Activated CD8-positive, alpha-beta memory T cell treated with anti-CD3 and anti-CD28 coated beads, Interleukin-2, amount 50 U/mL, for 4 hours (primary cell): Measurements from ENCODE around the gene CHD2.
"Not testable (repeated sequence)": the region's sequence is repeated elsewhere in the genome, so short reads cannot be mapped to it uniquely, and the experiment has no call there.

Experiments used
- DNase-seq: peaks from one replicate; pipeline ENCODE4 v3.0.0-alpha.2; 2020

CHD2 gene

DNA sequence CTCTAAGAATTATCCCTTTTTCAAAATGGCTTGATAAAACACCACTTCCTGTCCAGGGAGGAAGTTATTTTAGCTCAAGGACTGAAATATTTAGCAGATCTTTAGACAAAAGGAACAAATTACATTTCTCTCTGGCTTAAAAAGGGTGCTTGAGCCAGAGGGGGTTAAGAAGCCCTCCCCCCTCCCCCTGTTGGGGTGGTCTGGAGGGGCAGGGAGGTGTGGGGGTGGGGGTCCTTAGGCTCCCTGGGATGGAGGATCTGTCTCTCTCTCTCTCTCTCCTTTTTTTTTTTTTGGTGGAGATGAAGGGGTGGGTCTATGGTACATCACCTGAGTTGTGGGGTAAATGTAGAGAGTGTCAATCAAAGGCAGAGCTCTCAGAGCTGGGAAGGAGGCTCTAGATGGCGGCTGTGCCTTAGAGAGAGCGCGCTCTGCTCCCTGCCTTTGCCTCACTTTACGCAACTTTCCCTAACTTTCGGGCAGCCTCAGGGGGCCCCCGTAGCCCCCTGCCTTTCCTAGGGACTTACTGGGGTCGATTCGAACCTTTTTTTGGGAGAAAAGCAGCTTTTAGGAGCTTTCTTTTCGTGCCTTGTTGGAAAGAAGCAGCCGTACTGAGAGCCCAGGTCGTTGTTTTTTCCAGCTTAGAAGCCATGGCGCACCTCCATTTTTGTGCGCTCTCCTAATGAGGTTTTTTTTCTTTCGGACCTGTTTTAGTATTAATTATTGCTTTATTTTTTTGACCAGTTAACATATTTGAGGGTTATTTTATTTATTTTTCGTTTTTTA, at the start of gene CHD2:
Gene CHD2 (plus strand): TSS at position 377 of the 783 bp plus-strand sequence. CDS start 914 bp downstream, outside the sequence.
- DNase-seq: peak; percentile 61

GRCh38 chr15:92853222-92853621, 46.9 kb upstream of the CHD2 start:
- DNase-seq: no peak

- no peak for DNase-seq
Observed at GRCh38 chr15:92861742-92862141, 38.4 kb upstream of the CHD2 start.

DNA sequence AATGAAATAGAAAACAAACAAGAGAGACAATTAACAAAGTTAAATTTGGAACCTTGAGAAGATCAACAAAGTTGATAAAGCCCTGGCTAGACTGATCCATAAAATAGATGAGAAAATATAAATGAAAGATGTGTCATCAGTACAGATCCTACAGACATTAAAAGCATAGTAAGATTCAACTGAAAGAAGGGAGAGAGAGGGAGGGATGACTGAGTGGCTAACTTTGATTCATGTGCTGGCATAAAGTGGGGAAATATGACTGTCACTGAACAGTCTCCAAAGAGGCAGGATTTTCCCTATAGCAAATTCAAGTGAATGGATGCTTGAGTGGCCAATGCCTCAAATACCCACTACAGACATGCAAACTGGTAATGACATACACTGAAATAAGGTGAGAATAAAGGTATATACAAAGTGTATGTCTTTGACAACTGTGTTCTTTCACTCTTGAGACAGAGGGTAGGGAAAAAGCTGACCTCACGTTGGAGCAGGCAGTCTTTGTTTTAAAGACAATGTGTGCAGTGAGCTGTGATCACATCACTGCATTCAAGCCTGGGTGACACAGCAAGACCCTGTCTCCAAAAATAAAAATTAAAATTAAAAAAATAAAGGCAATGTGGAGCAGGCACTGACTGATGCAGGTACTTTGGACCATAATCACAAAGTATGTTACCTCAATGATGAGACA, 35.9 kb upstream of the CHD2 start:
- DNase-seq: no peak

DNA sequence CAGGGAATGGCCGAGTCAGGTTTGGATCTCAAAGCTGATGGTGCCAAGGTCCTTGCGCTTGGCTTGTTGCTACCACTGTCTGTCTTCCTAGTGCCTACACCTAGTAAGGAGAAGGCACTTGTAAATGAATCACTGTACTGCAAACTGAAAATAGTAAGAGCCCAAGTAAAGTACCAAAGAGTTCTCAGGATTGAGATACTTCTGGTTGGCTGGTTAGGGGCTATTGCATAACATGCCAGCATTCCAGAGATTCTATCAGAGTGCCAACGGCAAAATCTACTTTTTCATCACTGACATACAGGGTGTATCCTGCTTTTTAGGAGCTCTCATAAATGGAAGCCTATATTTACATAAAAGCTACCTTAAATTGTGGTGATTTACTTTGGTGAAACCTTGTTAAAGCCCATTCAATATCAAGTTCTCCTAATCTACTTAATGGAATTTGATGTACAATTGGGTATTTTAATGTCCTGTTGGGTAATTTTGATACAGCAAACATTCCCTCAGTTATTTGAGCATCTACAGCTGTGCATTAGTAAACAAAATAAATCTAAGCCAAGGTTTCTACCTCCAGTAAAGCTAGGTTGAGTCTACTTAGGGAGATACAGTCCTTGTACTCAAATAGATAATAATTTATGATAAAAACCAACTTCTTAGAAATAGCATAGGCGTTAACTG, 30.7 kb upstream of the CHD2 start:
- no peak for DNase-seq

DNA sequence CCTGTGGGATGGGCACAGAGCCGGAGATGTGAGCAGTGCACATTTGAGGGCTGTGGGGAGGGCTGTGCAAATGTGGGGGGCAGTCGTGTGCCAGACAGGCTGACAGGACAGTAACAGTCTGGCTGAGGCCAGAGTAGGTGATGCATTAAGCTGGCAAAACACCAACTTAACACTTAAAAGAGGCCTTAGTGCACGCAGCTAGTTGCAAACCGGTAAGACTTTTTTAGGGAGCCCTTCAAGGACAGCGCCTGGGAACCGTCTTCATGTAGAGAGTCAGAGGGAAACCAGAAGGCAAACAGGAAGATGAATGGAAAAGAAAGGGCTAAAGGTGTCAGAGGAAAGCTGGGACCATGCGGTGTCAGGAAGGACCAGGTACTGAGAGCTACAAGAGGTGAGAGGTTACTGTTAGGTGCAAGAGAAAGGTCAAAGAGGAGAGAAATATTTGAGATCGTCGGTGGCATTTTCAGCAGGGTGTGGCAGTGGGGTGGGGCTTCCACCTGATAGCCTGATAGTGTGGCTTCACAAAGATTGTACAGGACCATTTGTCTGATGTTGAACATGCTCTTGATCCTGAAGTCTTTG, 30.0 kb upstream of the CHD2 start:
- DNase-seq: no peak

DNA sequence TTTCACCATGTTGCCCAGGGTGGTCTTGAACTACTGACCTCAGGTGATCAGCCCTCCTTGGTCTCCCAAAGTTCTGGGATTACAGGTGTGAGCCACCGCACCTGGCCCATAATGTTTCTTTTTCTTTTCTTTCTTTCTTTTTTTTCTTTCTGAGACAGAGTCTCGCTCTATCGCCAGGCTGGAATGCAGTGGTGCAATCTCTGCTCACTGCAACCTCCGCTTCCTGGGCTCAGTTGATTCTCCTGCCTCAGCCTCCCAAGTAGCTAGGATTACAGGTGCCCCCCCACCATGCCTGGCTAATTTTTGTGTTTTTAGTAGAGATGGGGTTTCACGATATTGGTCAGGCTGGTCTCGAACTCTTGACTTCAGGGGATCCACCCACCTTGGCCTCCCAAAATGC, 27.2 kb upstream of the CHD2 start:
- DNase-seq: not testable (repeated sequence)

GRCh38 chr15:92877000-92877399, 23.1 kb upstream of the CHD2 start:
- no peak for DNase-seq

DNA sequence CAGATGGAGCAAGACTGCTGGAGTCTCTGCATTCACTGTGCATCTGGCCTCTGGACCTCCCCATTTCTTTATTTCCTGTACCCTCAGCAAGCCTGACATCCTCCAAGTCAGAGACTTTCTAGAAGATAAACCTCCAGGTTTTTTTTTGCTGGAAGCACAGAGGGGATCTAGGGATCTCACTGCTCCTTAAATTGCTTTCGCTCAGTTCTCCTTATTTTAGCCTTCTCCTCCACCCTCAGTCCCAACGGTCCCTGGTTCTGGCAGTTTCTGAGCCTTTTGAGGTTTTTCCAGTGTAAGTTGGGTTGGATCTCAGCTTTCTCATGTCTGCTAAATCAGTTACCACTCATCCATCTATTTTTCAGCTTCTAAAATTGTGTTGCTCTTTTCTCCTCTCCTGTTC, 22.7 kb upstream of the CHD2 start:
- DNase-seq: no peak

- DNase-seq: no peak
Observed at GRCh38 chr15:92878593-92879053, 21.5 kb upstream of the CHD2 start.

GRCh38 chr15:92879949-92880725, 20.0 kb upstream of the CHD2 start:
- DNase-seq: no peak

DNA sequence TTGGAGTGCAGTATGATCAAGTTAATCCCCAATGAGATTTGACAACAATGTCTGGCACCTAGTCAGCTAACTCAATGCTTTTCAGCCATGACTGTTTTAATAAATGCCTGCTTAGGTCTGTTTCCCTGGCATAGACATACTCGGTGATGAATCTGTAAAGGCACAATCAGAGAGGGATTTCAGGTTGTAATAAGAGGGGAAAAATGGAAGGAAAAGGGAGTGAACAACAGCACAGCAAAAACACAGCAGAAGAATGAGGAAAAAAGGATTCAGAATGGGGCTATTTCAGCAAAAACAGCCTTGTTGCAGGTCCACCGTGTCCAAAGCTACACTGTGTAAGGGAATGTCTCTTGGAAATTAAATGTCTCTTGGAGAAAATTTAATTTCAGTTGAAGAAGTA, 19.3 kb upstream of the CHD2 start:
- DNase-seq: no peak

GRCh38 chr15:92881211-92881754, 18.8 kb upstream of the CHD2 start:
- no peak for DNase-seq

DNA sequence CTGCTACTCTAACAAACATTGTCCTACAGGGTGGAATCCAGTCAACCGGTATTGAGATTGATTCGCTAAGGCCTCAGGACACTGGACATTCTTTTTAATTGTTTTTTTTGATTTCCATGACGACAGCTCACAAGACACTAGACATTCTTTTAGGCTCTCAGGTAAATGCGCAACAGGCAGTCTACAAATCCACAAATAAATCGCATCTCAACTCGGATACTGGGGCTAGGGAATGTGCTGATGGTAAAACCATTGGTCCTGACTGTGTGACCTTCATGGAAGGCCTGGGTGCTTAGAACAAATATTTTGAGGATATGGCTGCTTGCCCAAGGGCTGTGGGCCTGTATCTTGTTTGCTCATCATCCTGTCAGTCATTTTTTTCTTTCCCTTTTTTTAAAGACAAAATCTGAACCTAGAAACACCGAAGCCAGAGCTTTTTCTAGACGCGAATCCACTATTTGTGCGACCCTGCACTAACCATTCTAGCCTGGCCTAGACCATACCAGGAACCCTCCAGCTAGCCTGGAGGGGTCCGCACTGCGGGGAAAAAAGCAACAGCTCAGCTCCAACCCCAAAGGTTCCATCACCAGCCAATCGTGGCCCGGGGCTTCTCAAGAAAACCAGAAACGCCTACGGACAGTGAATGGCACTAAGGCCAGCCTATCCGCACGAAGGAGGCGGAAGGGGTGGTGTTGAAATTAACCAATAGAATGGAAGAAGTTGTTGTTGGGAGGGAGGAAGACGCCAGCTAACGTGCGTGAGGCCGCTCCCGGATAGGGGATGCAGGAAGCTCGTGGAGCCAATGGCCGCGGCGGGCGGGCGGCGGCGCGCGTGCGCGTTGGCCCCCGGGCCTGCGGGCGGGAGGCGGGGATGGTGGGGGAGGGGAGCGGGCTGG, 18.1 kb upstream of the CHD2 start:
- peak; percentile 97 for DNase-seq

DNA sequence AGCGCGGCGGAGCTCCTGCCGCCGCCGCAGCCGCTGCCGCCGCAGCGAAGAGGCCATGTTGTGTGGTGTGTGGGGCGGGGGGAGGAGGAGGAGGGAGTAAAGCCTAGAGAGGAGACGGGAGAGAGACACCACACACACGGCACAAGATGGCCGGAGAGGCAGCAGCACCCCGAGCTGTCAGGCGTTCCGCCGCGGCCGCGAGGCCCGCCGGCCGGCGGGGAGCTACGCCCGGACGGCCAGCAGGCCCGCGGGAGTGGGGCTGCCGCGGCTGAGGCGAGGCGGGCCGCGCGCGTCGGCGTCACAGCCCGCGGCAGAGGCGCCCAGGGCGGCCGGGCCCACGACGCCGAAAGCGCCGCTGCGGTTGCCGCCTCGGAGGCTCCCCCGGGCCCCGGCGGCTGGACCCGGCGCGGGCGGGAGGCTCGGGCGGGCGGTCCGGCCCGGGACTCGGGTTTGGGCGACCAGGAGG, 17.4 kb upstream of the CHD2 start:
- DNase-seq: no peak

GRCh38 chr15:92883163-92883875, 16.8 kb upstream of the CHD2 start:
- peak; percentile 34 for DNase-seq

DNA sequence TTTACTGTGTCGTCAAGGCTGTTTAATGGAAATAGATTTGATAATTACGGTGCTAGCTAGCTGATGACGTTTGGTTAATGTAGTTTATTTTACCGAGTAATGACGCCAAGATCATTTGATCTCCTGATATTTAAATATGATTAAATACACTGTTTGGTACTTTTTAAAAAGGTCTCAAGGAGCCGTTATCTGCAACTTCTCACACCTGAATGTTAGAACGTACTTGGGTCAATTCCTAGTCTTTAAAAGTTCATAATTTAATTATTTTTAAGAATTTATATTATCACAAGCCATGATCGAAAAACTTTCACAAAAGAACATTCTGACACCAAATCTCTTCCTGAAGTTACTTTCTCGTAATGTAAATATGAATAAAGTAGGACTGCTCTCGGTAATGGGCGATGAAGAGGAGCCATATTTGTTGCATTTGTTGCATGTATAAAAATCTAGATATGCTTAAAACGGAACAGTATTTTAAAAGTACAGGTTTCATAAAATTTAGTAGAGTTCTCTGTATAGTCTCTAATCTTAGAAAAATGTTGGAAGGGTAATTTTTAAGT, 16.2 kb upstream of the CHD2 start:
- DNase-seq: no peak

DNA sequence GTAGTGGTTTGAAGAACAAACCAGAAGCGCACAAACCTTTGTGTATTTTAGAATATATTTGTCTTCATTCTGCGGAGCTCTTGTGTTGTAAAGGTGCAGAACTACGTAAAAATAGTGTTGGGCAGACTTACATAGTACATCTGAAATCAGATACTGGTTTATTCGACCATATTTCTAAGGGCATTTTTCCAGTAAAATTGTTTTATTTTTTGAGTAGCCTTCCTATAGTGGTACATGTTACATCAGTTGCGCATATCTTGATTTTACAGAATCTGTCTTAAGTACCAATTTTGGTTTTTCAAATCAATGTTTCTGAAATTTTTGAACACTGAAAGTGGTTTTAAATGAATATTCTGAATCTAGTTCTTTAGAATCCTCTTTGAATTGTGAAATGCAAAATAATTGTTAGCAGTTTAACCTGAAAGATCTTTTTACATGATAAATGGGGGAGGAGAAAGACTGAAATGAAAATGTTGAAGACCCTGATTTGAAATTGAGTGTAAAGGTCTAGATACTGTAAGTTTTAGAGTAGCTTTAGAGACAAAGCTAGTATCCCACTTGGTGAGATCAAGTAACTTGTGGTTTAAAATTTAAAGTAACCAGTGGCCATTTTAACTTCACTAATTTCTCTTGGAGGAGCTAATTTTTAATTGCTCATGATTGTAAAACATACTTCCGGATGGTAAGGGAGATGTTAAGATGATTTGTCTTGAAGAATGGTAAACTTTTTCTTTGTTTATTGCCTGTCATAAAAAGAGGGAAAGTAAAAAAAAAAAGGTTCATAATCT, 15.5 kb upstream of the CHD2 start:
- no peak for DNase-seq
